ENCODE data around the gene SLC25A10. TPM values are rescaled to one million over a fixed set of nuclear protein-coding genes. Genes with fewer than 3 reads are reported as not detected.

Gene SLC25A10
- total and polyA plus RNA-seq, 2 of the 8 experiments (the other 6 are each of a cell fraction or from before 2014, with no cell fraction given) = 22.2 to 43.0 TPM

GRCh38 chr17:81701288-81702071 lies 10.6 kb upstream of the SLC25A10 start (continued):
- TF ChIP-seq EP300 (IDR thresholded peaks at IDR 0.05; ENCODE audit: borderline replicate concordance in 1 of 2, low read depth in 2 of 2, low read length in 2 of 2) (no peak), TAF7 (optimal IDR thresholded peaks at IDR 0.05; ENCODE audit: borderline replicate concordance, low read depth, low read length) (no peak), MAFK (IDR thresholded peaks at IDR 0.05; ENCODE audit: low read depth, low read length) (no peak)

All from H1 (cell line).